ENCODE results near the gene IL24.

Gene IL24

GRCh38 chr1:206949208-206949607, 52.0 kb downstream of the IL24 start:
- H3K27me3 ChIP-seq (replicated peaks; ENCODE audit: control insufficient read depth, insufficient read depth, low read length): peaks cover 58% of the 10 kb centered on the region
- H3K36me3 ChIP-seq (ENCODE audit: control insufficient read depth, insufficient read depth, low read length, severe bottlenecking): no peaks in the 10 kb centered on the region
- H3K9ac ChIP-seq (ENCODE audit: low read length): no peak overlapping the region
- H3K4me1 ChIP-seq (ENCODE audit: control insufficient read depth, insufficient read depth, low read length): no peaks in the 10 kb centered on the region
- no peak overlapping the region for H3K4me3 ChIP-seq (ENCODE audit: low read length)
- H3K9me3 ChIP-seq (ENCODE audit: control insufficient read depth, low read length): peaks cover 9% of the 10 kb centered on the region
- no peak for DNase-seq (ENCODE audit: low read depth)

- H3K36me3 ChIP-seq (ENCODE audit: control insufficient read depth, insufficient read depth, low read length, severe bottlenecking): no peaks in the 10 kb centered on the region
- peaks cover 9% of the 10 kb centered on the region for H3K9me3 ChIP-seq (ENCODE audit: control insufficient read depth, low read length)
- no peak for DNase-seq (ENCODE audit: low read depth)
- H3K4me1 ChIP-seq (ENCODE audit: control insufficient read depth, insufficient read depth, low read length): no peaks in the 10 kb centered on the region
- H3K27me3 ChIP-seq (replicated peaks; ENCODE audit: control insufficient read depth, insufficient read depth, low read length): peaks cover 57% of the 10 kb centered on the region
- H3K9ac ChIP-seq (ENCODE audit: low read length): no peak overlapping the region
- H3K4me3 ChIP-seq (ENCODE audit: low read length): no peak overlapping the region
Measured at GRCh38 chr1:206949641-206950040, 52.4 kb downstream of the IL24 start.

GRCh38 chr1:206951318-206952100, 54.3 kb downstream of the IL24 start:
- H3K9ac ChIP-seq (ENCODE audit: low read length): no peak overlapping the region
- H3K4me3 ChIP-seq (ENCODE audit: low read length): no peak overlapping the region
- peaks cover 51% of the 10 kb centered on the region for H3K27me3 ChIP-seq (replicated peaks; ENCODE audit: control insufficient read depth, insufficient read depth, low read length)
- peaks cover 7% of the 10 kb centered on the region for H3K4me1 ChIP-seq (ENCODE audit: control insufficient read depth, insufficient read depth, low read length)
- H3K9me3 ChIP-seq (ENCODE audit: control insufficient read depth, low read length): peaks cover 9% of the 10 kb centered on the region
- no peaks in the 10 kb centered on the region for H3K36me3 ChIP-seq (ENCODE audit: control insufficient read depth, insufficient read depth, low read length, severe bottlenecking)
- no peak for DNase-seq (ENCODE audit: low read depth)

DNA sequence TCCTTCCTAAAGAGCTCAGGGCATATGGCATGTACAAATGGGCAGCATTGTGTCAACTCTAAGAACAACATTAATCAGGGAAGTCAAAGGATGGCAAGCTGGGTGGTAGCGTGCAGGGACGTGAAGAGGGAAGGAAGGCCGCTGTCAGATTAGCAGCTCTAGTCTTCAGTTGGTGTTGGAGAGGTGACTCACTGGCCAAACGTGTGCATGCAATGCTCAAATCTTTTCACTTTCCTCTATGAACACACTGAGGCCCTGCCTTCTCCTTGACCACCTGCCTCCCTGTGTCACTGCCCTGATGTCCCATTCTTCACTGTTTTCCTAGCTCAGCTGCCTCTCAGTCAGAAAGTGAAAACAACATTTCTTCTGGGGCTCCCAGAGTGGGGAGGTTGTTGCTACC, 54.9 kb downstream of the IL24 start:
- no peaks in the 10 kb centered on the region for H3K36me3 ChIP-seq (ENCODE audit: control insufficient read depth, insufficient read depth, low read length, severe bottlenecking)
- peaks cover 53% of the 10 kb centered on the region for H3K27me3 ChIP-seq (replicated peaks; ENCODE audit: control insufficient read depth, insufficient read depth, low read length)
- H3K4me1 ChIP-seq (ENCODE audit: control insufficient read depth, insufficient read depth, low read length): peaks cover 7% of the 10 kb centered on the region
- H3K9me3 ChIP-seq (ENCODE audit: control insufficient read depth, low read length): peaks cover 9% of the 10 kb centered on the region
- no peak for DNase-seq (ENCODE audit: low read depth)
- no peak overlapping the region for H3K4me3 ChIP-seq (ENCODE audit: low read length)
- H3K9ac ChIP-seq (ENCODE audit: low read length): no peak overlapping the region

DNA sequence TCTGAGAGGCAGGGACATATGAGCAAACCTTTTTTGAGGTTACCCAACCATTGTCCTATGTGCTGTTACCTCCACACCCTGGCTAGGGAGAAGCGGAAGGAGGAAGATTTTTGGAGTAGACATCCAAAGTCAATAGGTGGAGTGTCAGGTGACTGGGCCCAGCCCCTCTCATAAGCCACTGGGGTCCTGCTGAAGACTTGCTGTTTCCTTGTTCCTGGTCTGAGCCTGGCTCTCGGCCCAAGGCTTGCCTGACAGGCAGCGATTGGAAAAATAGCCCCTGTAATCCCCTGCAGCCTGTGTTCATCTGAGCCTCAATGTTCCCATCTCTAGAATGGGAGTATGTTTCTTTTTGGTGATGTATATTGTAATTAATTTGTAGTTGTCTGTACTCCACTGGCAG, 55.9 kb downstream of the IL24 start:
- H3K4me1 ChIP-seq (ENCODE audit: control insufficient read depth, insufficient read depth, low read length): peaks cover 7% of the 10 kb centered on the region

GRCh38 chr1:206953626-206954025, 56.4 kb downstream of the IL24 start:
- no peaks in the 10 kb centered on the region for H3K36me3 ChIP-seq (ENCODE audit: control insufficient read depth, insufficient read depth, low read length, severe bottlenecking)
- H3K27me3 ChIP-seq (replicated peaks; ENCODE audit: control insufficient read depth, insufficient read depth, low read length): peaks cover 57% of the 10 kb centered on the region
- DNase-seq (ENCODE audit: low read depth): no peak
- peaks cover 7% of the 10 kb centered on the region for H3K4me1 ChIP-seq (ENCODE audit: control insufficient read depth, insufficient read depth, low read length)
- peaks cover 9% of the 10 kb centered on the region for H3K9me3 ChIP-seq (ENCODE audit: control insufficient read depth, low read length)
- H3K4me3 ChIP-seq (ENCODE audit: low read length): no peak overlapping the region
- H3K9ac ChIP-seq (ENCODE audit: low read length): no peak overlapping the region

More for the DNA sequence above, 55.9 kb downstream of the IL24 start:
- Histone ChIP-seq H3K9me3 (ENCODE audit: control insufficient read depth, low read length) (peaks cover 9% of the 10 kb centered on the region), H3K36me3 (ENCODE audit: control insufficient read depth, insufficient read depth, low read length, severe bottlenecking) (no peaks in the 10 kb centered on the region), H3K4me3 (ENCODE audit: low read length) (no peak overlapping the region), H3K9ac (ENCODE audit: low read length) (no peak overlapping the region), H3K27me3 (replicated peaks; ENCODE audit: control insufficient read depth, insufficient read depth, low read length) (peaks cover 60% of the 10 kb centered on the region)
- DNase-seq (ENCODE audit: low read depth): no peak

Data from adipocyte (in vitro differentiated cells).